ENCODE results near the gene NDUFB2. TPM values are rescaled to one million over a fixed set of nuclear protein-coding genes. Genes with fewer than 3 reads are reported as not detected.
"Not testable (repeated sequence)": the region's sequence is repeated elsewhere in the genome, so short reads cannot be mapped to it uniquely, and the experiment has no call there.

The NDUFB2 gene
- total RNA-seq, 1 donor from 2014 or later: 257 TPM

- Histone ChIP-seq H3K4me3 (no peak overlapping the region), H3K36me3 (peaks cover 3 to 23% of the 10 kb centered on the region in 2 donors), H3K9me3 (no peaks in the 10 kb centered on the region), H3K4me1 (no peaks in the 10 kb centered on the region), H3K27me3 (no peaks in the 10 kb centered on the region), H3K27ac (no peak overlapping the region)
- intact Hi-C loops (cut with DNase I): no loop called here
- TF ChIP-seq POLR2A (IDR thresholded peaks at IDR 0.05): no peak
- TF ChIP-seq POLR2AphosphoS5 (IDR thresholded peaks at IDR 0.05; ENCODE audit: insufficient read depth in 1 of 2, low read depth in 1 of 2): no peak
- no peak for TF ChIP-seq CTCF (IDR thresholded peaks at IDR 0.05)
- DNase-seq (ENCODE audit: extremely low spot score in 2 of 2): no peak
Measured at GRCh38 chr7:140689199-140690152, 7.0 kb upstream of the NDUFB2 start.

- DNase-seq (ENCODE audit: extremely low spot score in 2 of 2): no peak
- intact Hi-C loops (cut with DNase I): no loop called here
- Histone ChIP-seq H3K4me1 (peaks cover 7% of the 10 kb centered on the region), H3K4me3 (no peak overlapping the region), H3K9me3 (no peaks in the 10 kb centered on the region), H3K36me3 (peaks cover 3 to 23% of the 10 kb centered on the region in 2 donors), H3K27ac (no peak overlapping the region), H3K27me3 (no peaks in the 10 kb centered on the region)
- TF ChIP-seq POLR2AphosphoS5 (IDR thresholded peaks at IDR 0.05; ENCODE audit: insufficient read depth in 1 of 2, low read depth in 1 of 2): no peak
- no peak for TF ChIP-seq CTCF (IDR thresholded peaks at IDR 0.05)
- TF ChIP-seq POLR2A (IDR thresholded peaks at IDR 0.05): no peak
Measured at GRCh38 chr7:140691376-140692045, 5.0 kb upstream of the NDUFB2 start.

- H3K27ac ChIP-seq; H3K4me3 ChIP-seq; H3K9me3 ChIP-seq; H3K27me3 ChIP-seq; DNase-seq (ENCODE audit: extremely low spot score in 2 of 2); intact Hi-C loops (cut with DNase I): not testable (repeated sequence)
- H3K36me3 ChIP-seq: peaks cover 3 to 16% of the 10 kb centered on the region in 2 donors
- H3K4me1 ChIP-seq: peaks cover 22% of the 10 kb centered on the region
Measured at GRCh38 chr7:140693849-140694248, 2.7 kb upstream of the NDUFB2 start.

- H3K4me1 ChIP-seq: peaks cover 29% of the 10 kb centered on the region
- intact Hi-C loops (cut with DNase I): no loop called here
- no peaks in the 10 kb centered on the region for H3K27me3 ChIP-seq
- no peak for DNase-seq (ENCODE audit: extremely low spot score in 2 of 2)
- H3K36me3 ChIP-seq: peaks cover 3 to 16% of the 10 kb centered on the region in 2 donors
- H3K27ac ChIP-seq: no peak overlapping the region
- no peaks in the 10 kb centered on the region for H3K9me3 ChIP-seq
- H3K4me3 ChIP-seq: no peak overlapping the region
- TF ChIP-seq CTCF (IDR thresholded peaks at IDR 0.05) (no peak), POLR2A (IDR thresholded peaks at IDR 0.05) (no peak), POLR2AphosphoS5 (IDR thresholded peaks at IDR 0.05; ENCODE audit: insufficient read depth in 1 of 2, low read depth in 1 of 2) (no peak)
Measured at GRCh38 chr7:140694592-140694991, 1.9 kb upstream of the NDUFB2 start.

- no peaks in the 10 kb centered on the region for H3K9me3 ChIP-seq
- H3K36me3 ChIP-seq: peaks cover 3 to 8% of the 10 kb centered on the region in 2 donors
- no peak overlapping the region for H3K4me3 ChIP-seq
- TF ChIP-seq CTCF (IDR thresholded peaks at IDR 0.05) (no peak), POLR2A (IDR thresholded peaks at IDR 0.05) (no peak), POLR2AphosphoS5 (IDR thresholded peaks at IDR 0.05; ENCODE audit: insufficient read depth in 1 of 2, low read depth in 1 of 2) (no peak)
- H3K27ac ChIP-seq: no peak overlapping the region
- H3K27me3 ChIP-seq: no peaks in the 10 kb centered on the region
- intact Hi-C loops (cut with DNase I): no loop called here
- no peak for DNase-seq (ENCODE audit: extremely low spot score in 2 of 2)
- H3K4me1 ChIP-seq: peaks cover 33% of the 10 kb centered on the region
Measured at GRCh38 chr7:140695381-140695780, 1.1 kb upstream of the NDUFB2 start.
